Esophagus squamous epithelium (tissue), 5 donors: ENCODE measurements around the gene COQ8A. TPM values are rescaled to one million over a fixed set of nuclear protein-coding genes. Genes with fewer than 3 reads are reported as not detected.

Source experiments
- DNase-seq: peaks from one replicate; lab custom pipeline; 2025; lab: John Stamatoyannopoulos, UW
- H3K27ac ChIP-seq, 4 donors: fragments of 200-600 bp; sonication (generic); one replicate each; pipeline ENCODE4 v1.5.1; 2016 to 2019; ENCODE audit warnings: mild to moderate bottlenecking in 1 of 4
- H3K27me3 ChIP-seq, 4 donors: fragments of 200-600 bp; sonication (generic); 1 replicate in 3 of 4; 2 replicates in 1 of 4; pipeline versions ENCODE4 v1.5.1 to v1.6.0; 2017 to 2021; ENCODE audit warnings: antibody characterized with exemption in 1 of 4
- H3K36me3 ChIP-seq, 3 donors: fragments of 200-600 bp; sonication (generic); one replicate each; pipeline ENCODE4 v1.5.1; 2016 to 2019
- H3K4me1 ChIP-seq, 3 donors: fragments of 200-600 bp; sonication (generic); one replicate each; pipeline ENCODE4 v1.5.1; 2017 to 2019
- H3K4me3 ChIP-seq, 4 donors: fragments of 200-600 bp; sonication (generic); 1 replicate in 3 of 4; 2 replicates in 1 of 4; pipeline ENCODE4 v1.5.1; 2016 to 2019; ENCODE audit warnings: mild to moderate bottlenecking in 2 of 4, moderate library complexity in 1 of 4
- H3K9me3 ChIP-seq, 3 donors: fragments of 200-600 bp; sonication (generic); one replicate each; pipeline ENCODE4 v1.5.1; 2016 to 2019
- POLR2A ChIP-seq, 4 donors: fragments of 450-650 bp; IDR thresholded peaks; one replicate each; pipeline ENCODE4 v1.6.1; 2017; ENCODE audit warnings: antibody characterized with exemption in 4 of 4, mild to moderate bottlenecking in 4 of 4, moderate library complexity in 3 of 4
- WGBS, 2 donors: methylation state at CpG; one replicate each; pipeline ENCODE4 v1.1.5; 2018; 5-methylcytosine and 5-hydroxymethylcytosine counted together
- intact Hi-C: fragments of 100-400 bp; cut with DNase I; formaldehyde crosslinking; loops from one replicate; pipeline ENCODE4 v1.15.0; 2022
- total RNA-seq, 4 donors: library from RNA; depleted of rRNA; stranded (reverse); fragments of >200 nt; gene quantifications; one replicate each; pipeline ENCODE4 v1.1.0, GENCODE V29; 2016
- TF ChIP-seq, protein P1 (sequence below), 6 experiments: fragments of 450-650 bp in 4 of 6; fragments of 200-600 bp in 2 of 6; sonication (generic) in 2 of 6; IDR thresholded peaks; one replicate each; pipeline ENCODE4 v1.5.1; 2016 to 2019; ENCODE audit warnings: antibody characterized with exemption in 6 of 6, mild to moderate bottlenecking in 4 of 6, moderate library complexity in 4 of 6
- donor health status: DM: yes; HTN: yes; CAD: no.

The COQ8A gene
- total RNA-seq, 4 donors from 2014 or later = 9.3 to 37.8 (median 16.9) TPM

DNA sequence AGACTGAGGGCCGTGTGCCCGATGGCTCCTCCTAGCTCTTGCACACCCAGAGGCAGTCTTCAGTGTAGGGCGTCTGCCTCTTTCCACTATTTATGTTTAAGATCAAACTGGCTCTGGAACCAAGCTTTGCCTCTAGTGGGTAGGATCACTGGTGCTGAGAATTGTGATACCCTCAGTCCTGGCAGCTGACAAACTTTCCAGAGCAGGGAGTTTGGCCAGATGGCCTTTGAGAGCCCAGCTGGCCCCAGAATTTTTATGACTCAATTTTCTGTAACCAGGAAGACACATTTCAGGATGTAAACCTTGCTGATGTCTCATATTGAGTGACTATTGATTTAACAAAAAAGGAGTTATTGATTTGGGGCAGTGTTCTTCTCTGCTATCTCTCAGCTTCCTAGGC lies 6.7 kb downstream of the COQ8A start:
- no peak for TF ChIP-seq POLR2A (IDR thresholded peaks at IDR 0.05)
- TF ChIP-seq, protein P1, sequence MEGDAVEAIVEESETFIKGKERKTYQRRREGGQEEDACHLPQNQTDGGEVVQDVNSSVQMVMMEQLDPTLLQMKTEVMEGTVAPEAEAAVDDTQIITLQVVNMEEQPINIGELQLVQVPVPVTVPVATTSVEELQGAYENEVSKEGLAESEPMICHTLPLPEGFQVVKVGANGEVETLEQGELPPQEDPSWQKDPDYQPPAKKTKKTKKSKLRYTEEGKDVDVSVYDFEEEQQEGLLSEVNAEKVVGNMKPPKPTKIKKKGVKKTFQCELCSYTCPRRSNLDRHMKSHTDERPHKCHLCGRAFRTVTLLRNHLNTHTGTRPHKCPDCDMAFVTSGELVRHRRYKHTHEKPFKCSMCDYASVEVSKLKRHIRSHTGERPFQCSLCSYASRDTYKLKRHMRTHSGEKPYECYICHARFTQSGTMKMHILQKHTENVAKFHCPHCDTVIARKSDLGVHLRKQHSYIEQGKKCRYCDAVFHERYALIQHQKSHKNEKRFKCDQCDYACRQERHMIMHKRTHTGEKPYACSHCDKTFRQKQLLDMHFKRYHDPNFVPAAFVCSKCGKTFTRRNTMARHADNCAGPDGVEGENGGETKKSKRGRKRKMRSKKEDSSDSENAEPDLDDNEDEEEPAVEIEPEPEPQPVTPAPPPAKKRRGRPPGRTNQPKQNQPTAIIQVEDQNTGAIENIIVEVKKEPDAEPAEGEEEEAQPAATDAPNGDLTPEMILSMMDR (IDR thresholded peaks at IDR 0.05) = no peak
- Histone ChIP-seq H3K36me3 (no peaks in the 10 kb centered on the region), H3K27me3 (no peaks in the 10 kb centered on the region), H3K9me3 (peaks cover 0 to 4% (median 0%) of the 10 kb centered on the region in 3 donors), H3K4me1 (peaks cover 10 to 53% (median 20%) of the 10 kb centered on the region in 3 donors), H3K4me3 (no peak overlapping the region), H3K27ac (peak overlapping the region in 1 of 4 donors; percentile 49)
- 85 to 93% methylated on average over 3 of the region's 3 CpGs for WGBS, 2 donors
- intact Hi-C loops = no loop called here
- DNase-seq = no peak

- intact Hi-C loops = no loop called here
- no peaks in the 10 kb centered on the region for H3K27me3 ChIP-seq
- TF ChIP-seq, protein P1 (IDR thresholded peaks at IDR 0.05) = no peak
- TF ChIP-seq POLR2A (IDR thresholded peaks at IDR 0.05) = no peak
- 78 to 88% methylated on average over 2 of the region's 2 CpGs for WGBS, 2 donors
- peaks cover 0 to 41% (median 10%) of the 10 kb centered on the region in 3 donors for H3K4me1 ChIP-seq
- peaks cover 0 to 4% (median 0%) of the 10 kb centered on the region in 3 donors for H3K9me3 ChIP-seq
- H3K4me3 ChIP-seq = no peak overlapping the region
- no peak for DNase-seq
- no peak overlapping the region for H3K27ac ChIP-seq
- H3K36me3 ChIP-seq = no peaks in the 10 kb centered on the region
These were observed 8.0 kb downstream of the COQ8A start for GRCh38 chr1:226948051-226948450.

GRCh38 chr1:226948480-226948879 lies 8.4 kb downstream of the COQ8A start:
- Histone ChIP-seq H3K27ac (no peak overlapping the region), H3K4me1 (peaks cover 0 to 37% (median 10%) of the 10 kb centered on the region in 3 donors), H3K36me3 (no peaks in the 10 kb centered on the region), H3K27me3 (no peaks in the 10 kb centered on the region), H3K4me3 (no peak overlapping the region), H3K9me3 (peaks cover 0 to 4% (median 0%) of the 10 kb centered on the region in 3 donors)
- WGBS, 2 donors = 95 to 97% methylated on average over 6 of the region's 6 CpGs
- TF ChIP-seq POLR2A (IDR thresholded peaks at IDR 0.05) = no peak
- TF ChIP-seq, protein P1 (IDR thresholded peaks at IDR 0.05) = no peak
- intact Hi-C loops = no loop called here
- DNase-seq = no peak

DNA sequence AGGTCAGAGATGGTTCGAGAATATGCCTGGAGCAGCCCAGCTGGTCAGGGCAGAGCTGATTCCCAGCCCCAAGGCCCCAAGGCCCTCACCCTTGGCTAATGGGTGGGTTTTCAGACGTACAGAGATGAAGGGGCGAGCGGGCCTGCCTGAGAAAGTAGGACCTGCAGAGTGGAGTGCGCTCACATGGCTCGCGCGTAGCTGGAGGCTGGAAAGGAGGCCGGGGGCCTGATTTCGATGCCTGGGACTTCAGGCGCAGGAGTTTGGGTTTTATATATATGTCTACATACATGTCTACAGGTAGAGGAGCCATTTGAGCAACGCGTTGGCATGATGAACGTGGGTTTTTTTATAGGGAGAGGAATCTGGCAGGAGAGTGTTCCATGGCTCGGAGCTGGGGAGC lies 8.9 kb downstream of the COQ8A start:
- Histone ChIP-seq H3K36me3 (no peaks in the 10 kb centered on the region), H3K9me3 (peaks cover 0 to 4% (median 0%) of the 10 kb centered on the region in 3 donors), H3K27ac (no peak overlapping the region), H3K4me3 (no peak overlapping the region), H3K27me3 (no peaks in the 10 kb centered on the region), H3K4me1 (peaks cover 0 to 32% (median 7%) of the 10 kb centered on the region in 3 donors)
- intact Hi-C loops = no loop called here
- DNase-seq = no peak
- 92% methylated on average over 15 of the region's 15 CpGs for WGBS, 2 donors
- TF ChIP-seq POLR2A (IDR thresholded peaks at IDR 0.05) = no peak

- H3K27me3 ChIP-seq = no peaks in the 10 kb centered on the region
- H3K9me3 ChIP-seq = peaks cover 0 to 4% (median 0%) of the 10 kb centered on the region in 3 donors
- TF ChIP-seq POLR2A (IDR thresholded peaks at IDR 0.05) = no peak
- TF ChIP-seq, protein P1 (IDR thresholded peaks at IDR 0.05) = no peak
- DNase-seq = no peak
- no peaks in the 10 kb centered on the region for H3K36me3 ChIP-seq
- 82 to 98% methylated on average over 3 of the region's 3 CpGs for WGBS, 2 donors
- H3K4me1 ChIP-seq = peaks cover 0 to 31% (median 5%) of the 10 kb centered on the region in 3 donors
- intact Hi-C loops = no loop called here
- H3K4me3 ChIP-seq = no peak overlapping the region
- H3K27ac ChIP-seq = no peak overlapping the region
These were observed 9.3 kb downstream of the COQ8A start for GRCh38 chr1:226949401-226949800.
